NT2/D1 (cell line): Measurements from ENCODE around the gene PTGES2.
A peak's percentile ranks its signal among the peaks of the same experiment; 100 is the strongest.

ENCODE experiments used
- DNase-seq: peaks from one replicate; pipeline ENCODE4 v3.0.0-alpha.2; 2011; ENCODE audit warnings: low read depth, low spot score
- H3K27me3 ChIP-seq: 2 replicates; pipeline ENCODE4 v1.6.0; 2011; ENCODE audit warnings: mild to moderate bottlenecking; ENCODE audit not compliant: insufficient read length, insufficient read depth
- H3K36me3 ChIP-seq: 2 replicates; pipeline ENCODE4 v1.6.1; 2011; ENCODE audit warnings: mild to moderate bottlenecking, low read length, mixed read lengths; ENCODE audit not compliant: insufficient read depth, insufficient read length
- H3K4me1 ChIP-seq: 2 replicates; pipeline ENCODE4 v1.5.1; 2011; ENCODE audit not compliant: insufficient read depth, insufficient read length
- H3K4me3 ChIP-seq: 2 replicates; pipeline ENCODE4 v1.5.1; 2011; ENCODE audit warnings: low read depth; ENCODE audit not compliant: insufficient read length
- H3K9ac ChIP-seq: 2 replicates; pipeline ENCODE4 v1.6.0; 2011; ENCODE audit warnings: low read depth; ENCODE audit not compliant: insufficient read length
- H3K9me3 ChIP-seq: 2 replicates; pipeline ENCODE4 v1.5.1; 2011; ENCODE audit warnings: mild to moderate bottlenecking, low read length; ENCODE audit not compliant: insufficient read depth
- SUZ12 ChIP-seq: IDR thresholded peaks from 2 replicates; pipeline ENCODE4 v1.6.1; 2011; ENCODE audit not compliant: insufficient read length, insufficient read depth; ENCODE audit errors: extremely low read depth
- YY1 ChIP-seq: IDR thresholded peaks from 2 replicates; pipeline ENCODE4 v1.6.1; 2011; ENCODE audit not compliant: insufficient read length, insufficient read depth
- ZNF274 ChIP-seq: IDR thresholded peaks from 2 replicates; pipeline ENCODE4 v1.6.1; 2011; ENCODE audit warnings: mild to moderate bottlenecking, low read depth, low read length

Gene PTGES2

GRCh38 chr9:128159784-128160602 lies 32.5 kb upstream of the PTGES2 start, which contains the start of gene BBLN:
Gene BBLN (plus strand): TSS chr9:128160265. CDS start chr9:128160408, 143 bp downstream.
- Histone ChIP-seq H3K36me3 (peaks cover 33% of the 10 kb centered on the region), H3K9ac (peak within 1 kb of the TSS; percentile 97), H3K27me3 (no peaks in the 10 kb centered on the region), H3K4me3 (peak within 1 kb of the TSS; percentile 87), H3K9me3 (no peaks in the 10 kb centered on the region), H3K4me1 (peaks cover 7% of the 10 kb centered on the region)
- no peak for TF ChIP-seq ZNF274
- TF ChIP-seq YY1 = no peak
- TF ChIP-seq SUZ12 = no peak
- DNase-seq = peak; percentile 94

- peaks cover 27% of the 10 kb centered on the region for H3K36me3 ChIP-seq
- no peaks in the 10 kb centered on the region for H3K9me3 ChIP-seq
- H3K27me3 ChIP-seq = no peaks in the 10 kb centered on the region
- peak overlapping the region; percentile 29 for H3K4me3 ChIP-seq
- H3K9ac ChIP-seq = peak overlapping the region; percentile 85
- TF ChIP-seq YY1 (no peak), ZNF274 (no peak), SUZ12 (no peak)
- peaks cover 8% of the 10 kb centered on the region for H3K4me1 ChIP-seq
- DNase-seq = no peak
Observed at GRCh38 chr9:128159522-128159783, 31.9 kb upstream of the PTGES2 start.

- Histone ChIP-seq H3K9ac (no peak overlapping the region), H3K36me3 (no peaks in the 10 kb centered on the region), H3K27me3 (no peaks in the 10 kb centered on the region), H3K9me3 (no peaks in the 10 kb centered on the region), H3K4me1 (peaks cover 21% of the 10 kb centered on the region), H3K4me3 (no peak overlapping the region)
- TF ChIP-seq SUZ12 = no peak
- no peak for TF ChIP-seq ZNF274
- no peak for TF ChIP-seq YY1
- DNase-seq = no peak
Observed at GRCh38 chr9:128155736-128156500, 28.4 kb upstream of the PTGES2 start.

- no peaks in the 10 kb centered on the region for H3K9me3 ChIP-seq
- H3K4me1 ChIP-seq = peaks cover 29% of the 10 kb centered on the region
- TF ChIP-seq YY1 = no peak
- no peak for TF ChIP-seq SUZ12
- TF ChIP-seq ZNF274 = no peak
- H3K36me3 ChIP-seq = no peaks in the 10 kb centered on the region
- no peaks in the 10 kb centered on the region for H3K27me3 ChIP-seq
- no peak for DNase-seq
- H3K4me3 ChIP-seq = no peak overlapping the region
- H3K9ac ChIP-seq = peak overlapping the region; percentile 50
Observed at GRCh38 chr9:128153947-128154695, 26.6 kb upstream of the PTGES2 start.

GRCh38 chr9:128153060-128153946 lies 25.8 kb upstream of the PTGES2 start:
- TF ChIP-seq SUZ12 (no peak), YY1 (no peak), ZNF274 (no peak)
- peaks cover 30% of the 10 kb centered on the region for H3K4me1 ChIP-seq
- H3K9ac ChIP-seq = peak overlapping the region; percentile 26
- H3K4me3 ChIP-seq = no peak overlapping the region
- DNase-seq = no peak
- H3K9me3 ChIP-seq = no peaks in the 10 kb centered on the region
- no peaks in the 10 kb centered on the region for H3K27me3 ChIP-seq
- no peaks in the 10 kb centered on the region for H3K36me3 ChIP-seq

- Histone ChIP-seq H3K9ac (peak overlapping the region; percentile 50), H3K27me3 (no peaks in the 10 kb centered on the region), H3K4me3 (no peak overlapping the region), H3K4me1 (peaks cover 33% of the 10 kb centered on the region), H3K36me3 (no peaks in the 10 kb centered on the region), H3K9me3 (no peaks in the 10 kb centered on the region)
- DNase-seq = no peak
- TF ChIP-seq ZNF274 = no peak
- TF ChIP-seq YY1 = no peak
- TF ChIP-seq SUZ12 = no peak
Observed at GRCh38 chr9:128152133-128153059, 24.9 kb upstream of the PTGES2 start.
